GM12891 (cell line): Measurements from ENCODE around the gene RBM4.

Source experiments
- POLR2A ChIP-seq: IDR thresholded peaks from 2 replicates; pipeline ENCODE4 v1.6.1; 2011; ENCODE audit warnings: low read depth, low read length, control low read depth
- POLR2AphosphoS5 ChIP-seq: IDR thresholded peaks from 2 replicates; pipeline ENCODE4 v1.6.1; 2011; ENCODE audit warnings: low read depth, low read length, control low read depth
- POU2F2 ChIP-seq: IDR thresholded peaks from 2 replicates; pipeline ENCODE4 v1.6.1; 2011; ENCODE audit warnings: low read depth, mild to moderate bottlenecking, control low read depth, low read length, moderate library complexity
- TAF1 ChIP-seq: IDR thresholded peaks from 2 replicates; pipeline ENCODE4 v1.6.1; 2011; ENCODE audit warnings: low read depth, low read length, control low read depth

DNA sequence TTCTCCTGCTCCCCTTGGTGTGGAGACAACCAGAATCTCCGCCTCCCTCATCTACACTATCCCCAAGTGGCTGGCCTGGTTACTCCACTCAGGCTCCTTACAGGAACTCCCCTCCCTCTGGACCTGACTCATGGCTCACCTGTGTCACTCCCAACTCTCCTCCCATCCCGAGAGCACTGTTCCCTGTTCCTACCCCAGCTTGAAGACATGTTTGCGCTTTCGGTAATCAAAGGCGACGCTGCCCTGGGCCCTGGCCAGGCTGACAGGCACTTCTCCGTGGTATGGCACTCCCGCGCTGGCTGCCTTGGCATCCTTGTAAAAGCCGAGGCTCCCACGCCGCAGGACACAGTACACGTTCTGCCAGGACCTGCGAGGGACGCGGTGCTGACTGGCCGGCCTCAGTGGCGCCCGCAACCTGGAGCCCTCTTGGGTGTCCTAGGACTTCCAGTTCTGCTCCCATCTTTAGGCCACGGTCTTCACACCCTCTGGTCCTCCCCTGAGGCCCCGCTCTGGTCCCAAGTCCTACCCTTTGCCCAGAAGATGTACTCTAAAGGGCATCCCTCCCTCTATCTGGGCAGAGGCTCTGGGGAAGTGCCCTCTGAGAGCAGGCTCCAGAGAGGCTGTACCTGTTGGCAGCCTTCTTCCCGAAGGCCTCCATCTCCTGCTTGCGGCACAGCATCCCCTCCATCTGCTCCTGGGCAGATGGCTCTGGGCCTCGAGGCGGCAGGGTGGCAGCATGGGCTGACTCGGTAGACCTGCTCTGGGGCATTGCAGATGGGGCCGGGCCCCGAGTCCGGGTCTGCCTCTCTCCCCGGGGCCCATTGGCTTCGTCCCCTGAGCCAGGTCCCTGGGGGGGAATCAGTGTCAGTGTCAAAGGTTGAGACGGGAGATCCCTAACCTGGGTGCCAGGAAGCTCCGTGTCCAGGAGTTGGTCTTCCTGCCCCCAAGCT lies 48.6 kb downstream of the RBM4 start:
- TF ChIP-seq POLR2A: no peak
- TF ChIP-seq POLR2AphosphoS5: no peak
- TF ChIP-seq TAF1: no peak
- no peak for TF ChIP-seq POU2F2
